ENCODE data around the gene ZC3H7B.
"Not testable (repeated sequence)": the region's sequence is repeated elsewhere in the genome, so short reads cannot be mapped to it uniquely, and the experiment has no call there.

ZC3H7B gene

GRCh38 chr22:41288245-41288946 lies 12.9 kb upstream of the ZC3H7B start:
- Histone ChIP-seq H3K27ac (ENCODE audit: low read depth, low read length) (no peak overlapping the region), H3K4me1 (ENCODE audit: control insufficient read depth, low read length) (peaks cover 19% of the 10 kb centered on the region), H3K27me3 (ENCODE audit: control insufficient read depth, low read length) (no peaks in the 10 kb centered on the region), H3K4me2 (ENCODE audit: low read length) (no peak overlapping the region), H3K9me3 (ENCODE audit: control insufficient read depth, insufficient read depth, low read length) (no peaks in the 10 kb centered on the region), H3K79me2 (ENCODE audit: control insufficient read depth, low read length) (peaks cover 26% of the 10 kb centered on the region), H3K36me3 (ENCODE audit: control insufficient read depth, low read length) (peaks cover 19% of the 10 kb centered on the region), H4K20me1 (ENCODE audit: control insufficient read depth, insufficient read depth, low read depth, low read length) (no peaks in the 10 kb centered on the region; the same call in 1 of the 2 replicates), H3K9me2 (replicated peaks; ENCODE audit: control insufficient read depth, low read length) (no peaks in the 10 kb centered on the region), H3F3A (ENCODE audit: control insufficient read depth, insufficient read depth) (0 out of 2 replicates have a peak, but pooled peaks cover 2% of the 10 kb centered on the region), H3K4me3 (ENCODE audit: low read length) (no peak overlapping the region)
- TF ChIP-seq EZH2phosphoT487 (IDR thresholded peaks at IDR 0.05; ENCODE audit: borderline replicate concordance, low read length) = no peak
- no peak for TF ChIP-seq CTCF (IDR thresholded peaks at IDR 0.05; ENCODE audit: low read depth, low read length, poor library complexity, severe bottlenecking)

- H4K20me1 ChIP-seq (ENCODE audit: control insufficient read depth, insufficient read depth, low read depth, low read length) = no peaks in the 10 kb centered on the region; the same call in 1 of the 2 replicates
- peaks cover 8% of the 10 kb centered on the region for H3K36me3 ChIP-seq (ENCODE audit: control insufficient read depth, low read length)
- no peaks in the 10 kb centered on the region for H3K9me2 ChIP-seq (replicated peaks; ENCODE audit: control insufficient read depth, low read length)
- H3K9me3 ChIP-seq (ENCODE audit: control insufficient read depth, insufficient read depth, low read length) = no peaks in the 10 kb centered on the region
- peaks cover 13% of the 10 kb centered on the region for H3K79me2 ChIP-seq (ENCODE audit: control insufficient read depth, low read length)
- no peak overlapping the region for H3K27ac ChIP-seq (ENCODE audit: low read depth, low read length)
- H3K4me1 ChIP-seq (ENCODE audit: control insufficient read depth, low read length) = peaks cover 14% of the 10 kb centered on the region
- no peak overlapping the region for H3K4me2 ChIP-seq (ENCODE audit: low read length)
- no peak for TF ChIP-seq CTCF (IDR thresholded peaks at IDR 0.05; ENCODE audit: low read depth, low read length, poor library complexity, severe bottlenecking)
- TF ChIP-seq EZH2phosphoT487 (IDR thresholded peaks at IDR 0.05; ENCODE audit: borderline replicate concordance, low read length) = no peak
- no peak overlapping the region for H3K4me3 ChIP-seq (ENCODE audit: low read length)
- 0 out of 2 replicates have a peak, but pooled peaks cover 2% of the 10 kb centered on the region for H3F3A ChIP-seq (ENCODE audit: control insufficient read depth, insufficient read depth)
- H3K27me3 ChIP-seq (ENCODE audit: control insufficient read depth, low read length) = no peaks in the 10 kb centered on the region
Measured at GRCh38 chr22:41289671-41290070, 11.7 kb upstream of the ZC3H7B start.

- 0 out of 2 replicates have a peak, but pooled peaks cover 2% of the 10 kb centered on the region for H3F3A ChIP-seq (ENCODE audit: control insufficient read depth, insufficient read depth)
- H3K4me1 ChIP-seq (ENCODE audit: control insufficient read depth, low read length) = peaks cover 10% of the 10 kb centered on the region
- H3K27ac ChIP-seq (ENCODE audit: low read depth, low read length) = no peak overlapping the region
- H3K9me3 ChIP-seq (ENCODE audit: control insufficient read depth, insufficient read depth, low read length) = no peaks in the 10 kb centered on the region
- TF ChIP-seq CTCF (IDR thresholded peaks at IDR 0.05; ENCODE audit: low read depth, low read length, poor library complexity, severe bottlenecking) (no peak), EZH2phosphoT487 (IDR thresholded peaks at IDR 0.05; ENCODE audit: borderline replicate concordance, low read length) (no peak)
- H3K79me2 ChIP-seq (ENCODE audit: control insufficient read depth, low read length) = peaks cover 4% of the 10 kb centered on the region
- no peaks in the 10 kb centered on the region for H3K27me3 ChIP-seq (ENCODE audit: control insufficient read depth, low read length)
- H3K9me2 ChIP-seq (replicated peaks; ENCODE audit: control insufficient read depth, low read length) = no peaks in the 10 kb centered on the region
- no peak overlapping the region for H3K4me3 ChIP-seq (ENCODE audit: low read length)
- no peaks in the 10 kb centered on the region for H4K20me1 ChIP-seq (ENCODE audit: control insufficient read depth, insufficient read depth, low read depth, low read length)
- no peaks in the 10 kb centered on the region; the same call in 1 of the 2 replicates for H3K36me3 ChIP-seq (ENCODE audit: control insufficient read depth, low read length)
- no peak overlapping the region for H3K4me2 ChIP-seq (ENCODE audit: low read length)
Measured at GRCh38 chr22:41290262-41291221, 10.8 kb upstream of the ZC3H7B start.

- not testable (repeated sequence) for H3K27me3 ChIP-seq (ENCODE audit: control insufficient read depth, low read length); H3K4me2 ChIP-seq (ENCODE audit: low read length); H3K36me3 ChIP-seq (ENCODE audit: control insufficient read depth, low read length); H3F3A ChIP-seq (ENCODE audit: control insufficient read depth, insufficient read depth); H3K27ac ChIP-seq (ENCODE audit: low read depth, low read length); H3K4me3 ChIP-seq (ENCODE audit: low read length); H3K9me3 ChIP-seq (ENCODE audit: control insufficient read depth, insufficient read depth, low read length); H3K9me2 ChIP-seq (replicated peaks; ENCODE audit: control insufficient read depth, low read length); H3K4me1 ChIP-seq (ENCODE audit: control insufficient read depth, low read length); H4K20me1 ChIP-seq (ENCODE audit: control insufficient read depth, insufficient read depth, low read depth, low read length); H3K79me2 ChIP-seq (ENCODE audit: control insufficient read depth, low read length)
Measured at GRCh38 chr22:41294816-41295215, 6.5 kb upstream of the ZC3H7B start.

Measured in DOHH2 (cell line).